NCI-H2107 (cell line): ENCODE data around the gene STC2.

Experiments
- DNase-seq: peaks from one replicate; lab custom pipeline; 2025; lab: John Stamatoyannopoulos, UW

The STC2 gene

GRCh38 chr5:173329491-173330337 lies 1.5 kb upstream of the STC2 start:
- DNase-seq, result no peak

- DNase-seq, result no peak
These were observed 753 bp upstream of the STC2 start for GRCh38 chr5:173328844-173329490.

GRCh38 chr5:173327084-173327947 lies 898 bp downstream of the STC2 start:
- DNase-seq, result no peak

- DNase-seq, result no peak
These were observed 1.7 kb downstream of the STC2 start for GRCh38 chr5:173326501-173326960.

GRCh38 chr5:173325091-173325698 lies 3.0 kb downstream of the STC2 start:
- DNase-seq, result no peak

GRCh38 chr5:173324115-173325001 lies 3.9 kb downstream of the STC2 start:
- DNase-seq, result no peak

- DNase-seq, result no peak
These were observed 4.5 kb downstream of the STC2 start for GRCh38 chr5:173323799-173324114.

GRCh38 chr5:173323106-173323798 lies 5.0 kb downstream of the STC2 start:
- DNase-seq, result no peak

GRCh38 chr5:173321886-173322285 lies 6.3 kb downstream of the STC2 start:
- DNase-seq, result no peak

- no peak for DNase-seq
These were observed 8.0 kb downstream of the STC2 start for GRCh38 chr5:173320259-173320658.

- no peak for DNase-seq
These were observed 8.6 kb downstream of the STC2 start for GRCh38 chr5:173319646-173320045.

- DNase-seq, result no peak
These were observed 9.2 kb downstream of the STC2 start for GRCh38 chr5:173318881-173319620.

- DNase-seq, result no peak
These were observed 9.9 kb downstream of the STC2 start for GRCh38 chr5:173318330-173318729.

GRCh38 chr5:173317852-173318251 lies 10.4 kb downstream of the STC2 start:
- no peak for DNase-seq

GRCh38 chr5:173317091-173317730 lies 11.0 kb downstream of the STC2 start:
- DNase-seq, result no peak

- no peak for DNase-seq
These were observed 11.7 kb downstream of the STC2 start for GRCh38 chr5:173316339-173317020.

- peak; percentile 12 for DNase-seq
These were observed 12.5 kb downstream of the STC2 start for GRCh38 chr5:173315495-173316338.
